Smooth muscle cell (in vitro differentiated cells): ENCODE data around the gene C19orf73. TPM values are rescaled to one million over a fixed set of nuclear protein-coding genes. Genes with fewer than 3 reads are reported as not detected.

Experiments used
- DNase-seq: peaks from one replicate; lab custom pipeline; 2025; ENCODE audit not compliant: unreplicated experiment; lab: John Stamatoyannopoulos, UW
- H2AFZ ChIP-seq: fragments of 200-600 bp; sonication (generic); 2 replicates; pipeline ENCODE4 v1.6.0; 2016; ENCODE audit warnings: antibody characterized with exemption, low read depth, mild to moderate bottlenecking
- H3F3A ChIP-seq: fragments of 200-600 bp; sonication (generic); 2 replicates; pipeline ENCODE4 v1.6.0; 2017; ENCODE audit warnings: antibody characterized with exemption, low read depth
- H3K27ac ChIP-seq: fragments of 200-600 bp; sonication (generic); 2 replicates; pipeline ENCODE4 v1.5.1; 2016; ENCODE audit warnings: low read depth, mild to moderate bottlenecking
- H3K27me3 ChIP-seq: fragments of 200-600 bp; sonication (generic); 2 replicates; pipeline ENCODE4 v1.6.1; 2016; ENCODE audit warnings: low read depth, mild to moderate bottlenecking
- H3K36me3 ChIP-seq: fragments of 200-600 bp; sonication (generic); 2 replicates; pipeline ENCODE4 v1.5.1; 2016; ENCODE audit warnings: low read depth
- H3K4me1 ChIP-seq: fragments of 200-600 bp; sonication (generic); 2 replicates; pipeline ENCODE4 v1.5.1; 2016; ENCODE audit warnings: low read depth
- H3K4me2 ChIP-seq: fragments of 200-600 bp; sonication (generic); 2 replicates; pipeline ENCODE4 v1.6.0; 2016; ENCODE audit warnings: mild to moderate bottlenecking
- H3K4me3 ChIP-seq: fragments of 200-600 bp; sonication (generic); 2 replicates; pipeline ENCODE4 v1.5.1; 2016; ENCODE audit warnings: mild to moderate bottlenecking
- H3K79me2 ChIP-seq: fragments of 200-600 bp; sonication (generic); 2 replicates; pipeline ENCODE4 v1.6.0; 2016; ENCODE audit warnings: low read depth, mild to moderate bottlenecking
- H3K9ac ChIP-seq: fragments of 200-600 bp; sonication (generic); 2 replicates; pipeline ENCODE4 v1.6.0; 2016; ENCODE audit warnings: low read depth
- H3K9me3 ChIP-seq: fragments of 200-600 bp; sonication (generic); replicated peaks from 2 replicates; pipeline ENCODE4 v1.5.1; 2016; ENCODE audit warnings: low read depth
- H4K20me1 ChIP-seq: fragments of 200-600 bp; sonication (generic); 2 replicates; pipeline ENCODE4 v1.6.0; 2016; ENCODE audit warnings: low read depth
- CTCF ChIP-seq: fragments of 200-600 bp; sonication (generic); IDR thresholded peaks from 2 replicates; pipeline ENCODE4 v1.5.1; 2017; ENCODE audit warnings: borderline replicate concordance, mild to moderate bottlenecking, antibody characterized with exemption; ENCODE audit not compliant: insufficient read depth, poor library complexity, severe bottlenecking
- WGBS: methylation state at CpG from one replicate; pipeline ENCODE4 v1.1.7; 2016; ENCODE audit warnings: low lambda C conversion rate; 5-methylcytosine and 5-hydroxymethylcytosine counted together
- polyA plus RNA-seq: library from polyadenylated mRNA; unstranded; fragments of >200 nt; fragmentation: Nextera tagmentation; extraction: Ambion mirVana; gene quantifications from 2 replicates; pipeline ENCODE4 v1.2.1, GENCODE V29; 2016
- total RNA-seq: library from RNA; depleted of rRNA; stranded (reverse); fragments of >200 nt; gene quantifications from 2 replicates; pipeline ENCODE4 v1.2.3, GENCODE V29; 2014

C19orf73 gene
- total and polyA plus RNA-seq, 2 experiments from 2014 or later: 0.74 to 2.9 TPM

GRCh38 chr19:49091391-49092038 is 27.4 kb downstream of the C19orf73 start:
- WGBS: 97% methylated on average over 17 of the region's 17 CpGs
- TF ChIP-seq CTCF: no peak
- Histone ChIP-seq H3K4me3 (no peak overlapping the region), H3K27me3 (no peaks in the 10 kb centered on the region), H3K36me3 (no peaks in the 10 kb centered on the region), H3K79me2 (peaks cover 85% of the 10 kb centered on the region), H3K9me3 (no peaks in the 10 kb centered on the region), H3K4me2 (no peak overlapping the region), H3F3A (peaks cover 12% of the 10 kb centered on the region), H3K9ac (no peak overlapping the region), H3K27ac (no peak overlapping the region), H2AFZ (no peak overlapping the region), H3K4me1 (peaks cover 10% of the 10 kb centered on the region), H4K20me1 (peaks cover 100% of the 10 kb centered on the region)
- no peak for DNase-seq

DNA sequence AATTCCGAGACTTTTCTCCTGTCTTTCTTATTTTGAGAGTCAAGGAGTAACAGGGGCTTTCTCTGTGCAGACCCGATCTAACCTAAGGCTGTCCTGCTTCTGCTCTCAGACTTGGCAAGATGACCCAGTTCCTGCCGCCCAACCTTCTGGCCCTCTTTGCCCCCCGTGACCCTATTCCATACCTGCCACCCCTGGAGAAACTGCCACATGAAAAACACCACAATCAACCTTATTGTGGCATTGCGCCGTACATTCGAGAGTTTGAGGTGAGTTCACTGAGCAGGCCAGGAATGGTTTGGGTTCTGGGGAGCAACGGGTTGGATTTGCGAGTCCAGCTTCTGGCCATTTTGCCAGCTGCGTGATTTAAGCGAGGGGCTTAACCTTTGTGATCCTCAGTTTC is 32.6 kb downstream of the C19orf73 start:
- Histone ChIP-seq H3K9ac (peak overlapping the region; percentile 92), H3K27me3 (no peaks in the 10 kb centered on the region), H3K27ac (peak overlapping the region; percentile 72), H3K79me2 (peaks cover 59% of the 10 kb centered on the region), H3K9me3 (no peaks in the 10 kb centered on the region), H3K36me3 (no peaks in the 10 kb centered on the region), H3K4me2 (peak overlapping the region; percentile 84), H3K4me3 (peak overlapping the region; percentile 79), H3F3A (no peaks in the 10 kb centered on the region), H4K20me1 (peaks cover 57% of the 10 kb centered on the region), H3K4me1 (peaks cover 18% of the 10 kb centered on the region), H2AFZ (no peak overlapping the region)
- DNase-seq: no peak
- TF ChIP-seq CTCF: no peak
- 72% methylated on average over 11 of the region's 11 CpGs for WGBS

DNA sequence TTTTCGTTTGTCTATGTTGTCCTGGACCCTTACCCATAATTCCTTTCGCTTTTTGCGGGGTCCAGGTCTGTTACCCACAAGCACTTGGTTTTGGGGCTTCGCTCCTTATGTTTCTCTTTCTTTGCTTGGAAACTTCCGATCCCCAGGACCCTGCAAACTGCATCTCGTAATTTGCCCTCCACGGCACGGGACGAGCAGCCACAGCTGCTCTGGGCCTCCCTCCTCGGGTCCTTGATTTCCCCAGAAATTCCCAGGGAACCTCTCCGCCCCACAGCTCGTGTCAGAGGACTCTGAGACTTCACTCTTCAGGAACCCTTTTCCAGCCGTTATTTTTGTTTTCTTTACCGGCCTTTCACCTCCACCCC is 33.1 kb downstream of the C19orf73 start:
- H3F3A ChIP-seq: no peaks in the 10 kb centered on the region
- H3K4me1 ChIP-seq: peaks cover 18% of the 10 kb centered on the region
- no peaks in the 10 kb centered on the region for H3K9me3 ChIP-seq
- WGBS: 3% methylated on average over 14 of the region's 14 CpGs
- no peak for TF ChIP-seq CTCF
- H3K27me3 ChIP-seq: no peaks in the 10 kb centered on the region
- peaks cover 53% of the 10 kb centered on the region for H4K20me1 ChIP-seq
- peak overlapping the region; percentile 72 for H3K27ac ChIP-seq
- H3K79me2 ChIP-seq: peaks cover 54% of the 10 kb centered on the region
- no peak for DNase-seq
- peak overlapping the region; percentile 84 for H3K4me2 ChIP-seq
- no peaks in the 10 kb centered on the region for H3K36me3 ChIP-seq
- H3K4me3 ChIP-seq: peak overlapping the region; percentile 79
- peak overlapping the region; percentile 92 for H3K9ac ChIP-seq
- peak overlapping the region; percentile 65 for H2AFZ ChIP-seq
